ENCODE measurements around the gene TMC5. TPM values are rescaled to one million over a fixed set of nuclear protein-coding genes. Genes with fewer than 3 reads are reported as not detected.

The TMC5 gene
- total and polyA plus RNA-seq, 4 donors, result 0.50 to 1.2 (median 0.83) TPM

GRCh38 chr16:19523184-19523558 lies 105.5 kb downstream of the TMC5 start:
- Histone ChIP-seq H3K4me1 (ENCODE audit: control insufficient read depth in 4 of 4, insufficient read depth in 4 of 4, low read length in 3 of 4) (peaks cover 0 to 20% (median 17%) of the 10 kb centered on the region in 4 donors), H3K9me3 (ENCODE audit: control insufficient read depth in 4 of 4, low read length in 3 of 4) (no peaks in the 10 kb centered on the region), H3K9ac (ENCODE audit: low read depth in 1 of 2, low read length in 2 of 2) (no peak overlapping the region), H3K4me3 (ENCODE audit: low read depth in 1 of 3, low read length in 3 of 3) (no peak overlapping the region), H3K27me3 (ENCODE audit: control insufficient read depth in 4 of 4, insufficient read depth in 4 of 4, low read length in 3 of 4) (no peaks in the 10 kb centered on the region), H3K27ac (ENCODE audit: low read depth in 1 of 2, low read length in 2 of 2) (no peak overlapping the region), H3K36me3 (ENCODE audit: control insufficient read depth in 4 of 4, insufficient read depth in 3 of 4, low read depth in 1 of 4, low read length in 3 of 4) (peaks cover 0 to 4% (median 0%) of the 10 kb centered on the region in 4 donors)
- WGBS, result 71% methylated on average over 18 of the region's 18 CpGs
- no peak for TF ChIP-seq FOXA2 (IDR thresholded peaks at IDR 0.05)
- TF ChIP-seq HNF4A (conservative IDR thresholded peaks at IDR 0.05), result no peak
- no peak for TF ChIP-seq CTCF (IDR thresholded peaks at IDR 0.05; ENCODE audit: low read depth, low read length, missing input control)
- TF ChIP-seq MAX (IDR thresholded peaks at IDR 0.05), result no peak
- no peak for TF ChIP-seq RAD21 (IDR thresholded peaks at IDR 0.05)
- no peak for TF ChIP-seq SP1 (IDR thresholded peaks at IDR 0.05)
- TF ChIP-seq TAF1 (conservative IDR thresholded peaks at IDR 0.05), result no peak
- TF ChIP-seq FOXA1 (IDR thresholded peaks at IDR 0.05), result no peak
- no peak for TF ChIP-seq YY1 (IDR thresholded peaks at IDR 0.05)
- TF ChIP-seq GABPA (IDR thresholded peaks at IDR 0.05 in 1 of 2, conservative IDR thresholded peaks at IDR 0.05 in 1 of 2), result no peak
- no peak for TF ChIP-seq JUND (IDR thresholded peaks at IDR 0.05)
- TF ChIP-seq NR2F2 (IDR thresholded peaks at IDR 0.05), result no peak
- no peak for TF ChIP-seq HNF4G (IDR thresholded peaks at IDR 0.05)
- no peak for TF ChIP-seq ZBTB33 (IDR thresholded peaks at IDR 0.05)
- DNase-seq (ENCODE audit: low spot score), result no peak

- Histone ChIP-seq H3K27me3 (ENCODE audit: control insufficient read depth in 4 of 4, insufficient read depth in 4 of 4, low read length in 3 of 4) (no peaks in the 10 kb centered on the region), H3K4me1 (ENCODE audit: control insufficient read depth in 4 of 4, insufficient read depth in 4 of 4, low read length in 3 of 4) (peaks cover 0 to 20% (median 17%) of the 10 kb centered on the region in 4 donors), H3K36me3 (ENCODE audit: control insufficient read depth in 4 of 4, insufficient read depth in 3 of 4, low read depth in 1 of 4, low read length in 3 of 4) (peaks cover 2 to 9% (median 4%) of the 10 kb centered on the region in 4 donors), H3K9me3 (ENCODE audit: control insufficient read depth in 4 of 4, low read length in 3 of 4) (no peaks in the 10 kb centered on the region), H3K9ac (ENCODE audit: low read depth in 1 of 2, low read length in 2 of 2) (peak within 1 kb of the TSS; percentile 32 to 72), H3K4me3 (ENCODE audit: low read depth in 1 of 3, low read length in 3 of 3) (peak within 1 kb of the TSS; percentile 85 to 100 (median 92)), H3K27ac (ENCODE audit: low read depth in 1 of 2, low read length in 2 of 2) (peak within 1 kb of the TSS; percentile 54 to 67)
- peak; percentile 92 for DNase-seq (ENCODE audit: low spot score)
- 1% methylated on average over 51 of the region's 51 CpGs for WGBS
- TF ChIP-seq HNF4G (IDR thresholded peaks at IDR 0.05) (no peak), ATF3 (IDR thresholded peaks at IDR 0.05) (no peak), EGR1 (IDR thresholded peaks at IDR 0.05; ENCODE audit: low read depth in 2 of 2) (no peak), SP1 (IDR thresholded peaks at IDR 0.05) (peak; percentile 65), MAX (IDR thresholded peaks at IDR 0.05) (peak; percentile 68), FOXA1 (IDR thresholded peaks at IDR 0.05) (no peak), FOXA2 (IDR thresholded peaks at IDR 0.05) (no peak), HNF4A (conservative IDR thresholded peaks at IDR 0.05) (no peak), RXRA (IDR thresholded peaks at IDR 0.05) (peak in 1 of 2 donors; percentile 18), JUND (IDR thresholded peaks at IDR 0.05) (no peak), YY1 (IDR thresholded peaks at IDR 0.05) (peak; percentile 96), NR2F2 (IDR thresholded peaks at IDR 0.05) (no peak), TAF1 (conservative IDR thresholded peaks at IDR 0.05) (peak; percentile 26), ZBTB33 (IDR thresholded peaks at IDR 0.05) (peak; percentile 45), REST (IDR thresholded peaks at IDR 0.05) (no peak)
Observed at GRCh38 chr16:19523559-19524355, 106.1 kb downstream of the TMC5 start, which contains the start of gene CCP110. CCP110 (plus strand) TSS chr16:19523942; CDS start chr16:19527882, 3,940 bp downstream.

Data from liver (tissue), 9 donors.